ENCODE data around the gene LEMD3.

GRCh38 chr12:65157091-65157490, 12.3 kb upstream of the LEMD3 start:
- no peak for TF ChIP-seq CTCF (conservative IDR thresholded peaks at IDR 0.05; ENCODE audit: low read depth, low read length)
- no peak for TF ChIP-seq EZH2 (IDR thresholded peaks at IDR 0.05; ENCODE audit: borderline replicate concordance, low read depth, low read length, poor library complexity, severe bottlenecking)

Measured in A673 (cell line).